NCI-H2227 (cell line): ENCODE measurements around the gene OGDH.
"Not testable (repeated sequence)": the region's sequence is repeated elsewhere in the genome, so short reads cannot be mapped to it uniquely, and the experiment has no call there.

Experiments
- DNase-seq: peaks from one replicate; lab custom pipeline; 2025; ENCODE audit not compliant: unreplicated experiment; lab: John Stamatoyannopoulos, UW

OGDH gene

GRCh38 chr7:44666566-44666965 lies 60.1 kb downstream of the OGDH start:
- no peak for DNase-seq

- DNase-seq: no peak
Observed at GRCh38 chr7:44667190-44667589, 60.8 kb downstream of the OGDH start.

GRCh38 chr7:44671069-44671468 lies 64.6 kb downstream of the OGDH start:
- no peak for DNase-seq

DNA sequence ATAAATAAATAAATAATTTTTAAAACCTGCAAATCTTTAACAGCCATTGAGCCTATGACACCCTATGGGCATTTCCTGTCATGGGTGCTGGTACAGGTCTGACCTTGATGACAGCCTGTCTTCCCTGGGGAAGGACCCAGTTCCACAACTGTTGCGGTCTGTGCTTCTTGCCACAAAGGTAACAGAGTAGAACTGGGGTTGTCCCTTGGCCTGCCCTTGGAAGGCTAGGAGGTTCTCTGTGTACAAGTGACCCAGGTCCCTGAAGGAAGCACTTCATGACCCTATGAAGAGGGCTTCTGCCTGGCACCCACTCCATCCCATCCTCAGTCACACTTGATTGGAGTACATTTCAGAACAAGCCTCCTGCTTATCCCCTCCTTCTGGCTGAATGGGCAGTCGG lies 66.9 kb downstream of the OGDH start:
- no peak for DNase-seq

DNA sequence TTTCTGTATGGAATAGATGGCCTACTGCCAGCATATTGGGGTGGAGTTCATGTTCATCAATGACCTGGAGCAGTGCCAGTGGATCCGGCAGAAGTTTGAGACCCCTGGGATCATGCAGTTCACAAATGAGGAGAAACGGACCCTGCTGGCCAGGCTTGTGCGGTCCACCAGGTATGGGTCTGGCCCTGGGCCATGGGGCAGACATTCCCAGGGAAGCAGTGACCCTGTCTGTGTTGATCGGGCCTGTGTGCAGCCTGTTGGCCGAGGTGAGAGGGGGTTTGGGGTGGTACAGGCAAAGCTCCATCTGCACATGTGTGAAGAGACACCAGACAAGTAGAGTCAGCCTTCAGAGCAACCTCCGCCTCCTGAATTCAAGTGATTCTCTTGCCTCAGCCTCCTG lies 67.3 kb downstream of the OGDH start:
- DNase-seq: no peak

- no peak for DNase-seq
Observed at GRCh38 chr7:44674381-44674780, 68.0 kb downstream of the OGDH start.

DNA sequence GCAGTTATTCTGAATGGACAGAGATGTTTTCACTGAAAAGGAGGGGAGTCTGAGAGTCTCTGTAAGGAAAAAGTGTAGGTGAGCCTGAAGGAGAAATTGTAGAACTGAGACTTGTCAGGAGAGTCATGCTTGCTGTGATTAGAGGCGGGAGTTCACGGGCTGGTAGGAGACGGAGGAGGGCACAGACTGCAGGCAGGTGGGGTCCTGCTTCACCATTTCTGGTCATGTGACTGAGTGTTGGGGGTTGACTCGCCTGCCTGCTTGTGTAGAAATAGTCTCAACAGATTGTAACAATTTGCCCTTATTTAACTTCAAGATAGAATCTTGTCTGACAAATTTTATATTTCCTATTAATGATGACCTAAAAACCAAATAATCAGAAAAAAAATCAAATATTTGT lies 70.3 kb downstream of the OGDH start:
- no peak for DNase-seq

DNA sequence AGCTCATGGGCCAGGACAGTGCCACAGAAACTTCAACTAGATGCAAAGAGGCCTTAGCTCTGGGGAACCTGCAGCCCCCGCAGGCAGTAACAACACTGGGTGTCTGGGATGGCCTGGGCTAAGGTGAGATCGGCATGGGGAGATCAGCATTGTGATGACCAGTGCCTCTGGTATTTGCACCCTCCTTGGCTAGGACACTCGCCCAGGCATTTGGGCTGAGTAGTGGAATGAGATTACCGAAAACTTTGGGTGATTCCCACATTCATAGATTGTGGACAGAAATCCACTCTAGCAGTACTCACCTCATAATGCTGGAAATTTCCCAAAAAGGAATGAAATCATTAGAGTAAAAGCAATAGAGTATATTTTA lies 71.7 kb downstream of the OGDH start:
- no peak for DNase-seq

DNA sequence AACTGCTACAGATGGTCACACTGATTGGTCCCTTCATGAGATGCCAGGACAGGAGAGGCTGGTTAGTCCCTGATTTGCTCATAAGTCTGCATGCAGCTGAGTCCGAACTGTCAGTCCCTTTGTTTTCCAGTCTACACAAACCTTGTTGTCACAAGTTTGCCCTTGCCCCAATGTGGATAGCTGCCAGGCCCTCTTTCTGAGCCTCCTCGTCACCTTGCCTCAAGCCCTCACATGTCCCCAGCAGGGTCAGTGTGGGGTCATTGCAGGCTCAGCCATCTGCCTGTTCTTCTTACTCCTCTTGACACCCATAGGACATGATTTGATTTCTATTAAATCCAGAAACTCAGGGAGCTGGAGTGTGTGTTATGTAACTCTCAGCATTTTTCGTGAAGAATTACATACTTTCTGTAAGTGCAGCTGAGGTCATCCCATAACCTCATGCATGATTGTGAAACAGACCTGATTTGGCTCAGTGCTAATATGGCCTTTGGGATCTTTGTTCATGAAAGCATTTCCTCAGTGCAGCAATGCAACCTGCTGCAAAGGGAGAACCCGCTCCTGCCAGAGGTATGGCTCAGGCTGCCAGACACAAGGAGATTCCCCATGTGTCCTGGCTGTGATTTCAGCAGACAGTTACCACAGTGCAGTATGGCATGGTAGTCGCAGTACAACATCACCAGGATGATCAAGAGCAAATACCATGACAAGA lies 72.2 kb downstream of the OGDH start:
- no peak for DNase-seq

DNA sequence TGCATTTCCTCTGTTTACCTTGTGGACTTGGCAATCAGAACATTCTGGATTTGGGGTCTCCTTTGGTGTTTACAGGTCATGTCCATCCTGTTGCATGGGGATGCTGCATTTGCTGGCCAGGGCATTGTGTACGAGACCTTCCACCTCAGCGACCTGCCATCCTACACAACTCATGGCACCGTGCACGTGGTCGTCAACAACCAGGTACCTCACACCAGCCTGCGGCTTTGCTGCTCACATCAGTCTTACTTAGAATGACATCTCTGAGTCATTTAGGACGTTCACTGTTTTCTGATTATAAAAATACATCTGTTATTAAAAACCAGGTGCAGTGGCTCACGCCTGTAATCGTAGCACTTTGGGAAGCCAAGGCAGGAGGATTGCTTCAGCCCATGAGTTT lies 75.2 kb downstream of the OGDH start:
- no peak for DNase-seq

GRCh38 chr7:44685723-44686122 lies 79.3 kb downstream of the OGDH start:
- no peak for DNase-seq

DNA sequence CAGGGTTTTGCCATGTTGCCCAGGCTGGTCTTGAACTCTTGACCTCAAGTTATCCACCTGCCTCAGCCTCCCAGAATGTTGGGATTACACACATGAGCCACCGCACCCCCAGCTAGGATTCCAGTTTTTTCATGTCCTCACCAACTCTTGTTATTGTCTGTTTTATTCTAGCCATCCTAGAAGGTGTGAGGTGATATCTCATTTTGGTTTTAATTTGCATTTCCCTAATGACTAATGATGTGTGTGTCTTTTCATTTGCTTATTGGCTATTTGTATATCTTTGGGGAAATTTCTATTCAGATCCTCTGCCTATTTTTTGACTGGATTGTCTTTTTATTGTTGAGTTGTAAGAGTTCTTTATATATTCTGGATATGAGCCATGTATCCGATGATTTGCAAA lies 83.0 kb downstream of the OGDH start:
- DNase-seq: no peak

GRCh38 chr7:44693641-44694313 lies 87.3 kb downstream of the OGDH start:
- DNase-seq: no peak

GRCh38 chr7:44694326-44694725 lies 87.9 kb downstream of the OGDH start:
- DNase-seq: no peak

GRCh38 chr7:44694766-44695165 lies 88.3 kb downstream of the OGDH start:
- DNase-seq: no peak

DNA sequence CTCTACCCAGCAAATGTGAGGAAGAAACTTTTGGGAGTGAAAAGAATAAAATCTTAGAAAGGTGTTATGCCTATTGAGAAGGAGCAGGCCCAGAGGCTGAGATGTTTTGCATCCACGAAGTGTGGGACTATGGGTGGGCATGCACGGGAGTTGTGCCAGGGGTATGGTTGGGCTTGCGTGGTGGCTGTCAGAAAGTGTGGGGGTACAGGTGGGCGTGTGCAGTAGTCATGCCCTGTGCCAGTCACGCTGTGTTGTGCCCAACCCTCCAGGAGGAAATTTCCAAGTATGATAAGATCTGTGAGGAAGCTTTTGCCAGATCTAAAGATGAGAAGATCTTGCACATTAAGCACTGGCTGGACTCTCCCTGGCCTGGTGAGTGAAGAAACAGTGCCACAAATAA lies 89.3 kb downstream of the OGDH start:
- DNase-seq: no peak

GRCh38 chr7:44696728-44697127 lies 90.3 kb downstream of the OGDH start:
- no peak for DNase-seq

DNA sequence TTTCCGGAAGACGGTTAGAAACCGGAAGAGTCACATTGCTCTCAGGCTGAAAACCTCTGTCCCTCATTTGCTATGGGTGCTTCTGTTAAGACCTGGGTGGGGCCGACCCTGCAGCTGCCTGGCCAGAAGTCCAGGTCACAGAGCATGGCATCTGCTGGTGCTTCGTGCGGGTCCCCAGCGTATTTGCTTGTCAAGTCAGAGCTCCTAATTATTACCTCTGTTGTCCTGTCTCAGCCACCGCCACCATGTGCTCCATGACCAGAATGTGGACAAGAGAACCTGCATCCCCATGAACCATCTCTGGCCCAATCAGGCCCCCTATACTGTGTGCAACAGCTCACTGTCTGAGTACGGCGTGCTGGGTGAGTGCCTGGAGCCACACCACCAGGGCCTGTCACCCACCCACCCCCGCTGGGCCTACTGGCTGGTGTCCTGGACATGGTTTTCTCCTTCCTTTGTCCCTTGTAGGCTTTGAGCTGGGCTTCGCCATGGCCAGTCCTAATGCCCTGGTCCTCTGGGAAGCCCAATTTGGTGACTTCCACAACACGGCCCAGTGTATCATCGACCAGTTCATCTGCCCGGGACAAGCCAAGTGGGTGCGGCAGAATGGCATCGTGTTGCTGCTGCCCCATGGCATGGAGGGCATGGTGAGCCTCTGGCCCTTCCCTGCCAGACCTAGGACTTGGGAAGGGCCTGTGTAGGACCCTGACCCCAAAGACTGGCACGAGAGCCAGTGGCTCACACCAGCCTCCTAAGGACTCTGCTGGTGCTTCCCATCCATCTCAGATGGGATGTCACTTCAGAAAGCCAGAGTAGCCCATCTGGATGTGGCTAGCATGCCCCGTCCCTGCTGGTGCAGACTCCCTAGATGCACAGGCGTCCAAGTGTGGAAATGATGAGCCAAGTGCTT lies 91.0 kb downstream of the OGDH start:
- DNase-seq: no peak

DNA sequence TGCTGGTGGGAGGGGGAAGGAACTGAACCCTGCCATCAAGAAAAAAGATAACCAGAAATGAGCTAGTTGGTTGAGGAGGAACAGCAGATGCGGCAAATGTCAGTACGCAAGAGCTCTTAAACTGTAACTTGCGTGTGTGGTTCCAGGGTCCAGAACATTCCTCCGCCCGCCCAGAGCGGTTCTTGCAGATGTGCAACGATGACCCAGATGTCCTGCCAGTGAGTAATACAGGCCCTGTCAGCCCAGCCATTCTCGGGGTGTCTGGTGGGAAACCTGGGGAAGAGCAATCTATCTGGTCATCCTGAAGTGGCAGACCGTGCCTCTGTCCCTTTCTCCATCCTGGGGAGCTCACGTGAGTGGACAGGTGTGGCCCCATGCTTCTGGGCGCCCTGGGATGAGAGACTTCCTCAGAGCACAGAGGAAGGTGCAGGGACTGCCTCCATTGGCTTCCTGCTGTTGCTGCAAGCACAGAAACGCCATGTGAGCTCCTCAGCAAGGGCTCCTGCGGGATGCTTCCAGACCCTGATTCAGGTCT lies 91.7 kb downstream of the OGDH start:
- no peak for DNase-seq

DNA sequence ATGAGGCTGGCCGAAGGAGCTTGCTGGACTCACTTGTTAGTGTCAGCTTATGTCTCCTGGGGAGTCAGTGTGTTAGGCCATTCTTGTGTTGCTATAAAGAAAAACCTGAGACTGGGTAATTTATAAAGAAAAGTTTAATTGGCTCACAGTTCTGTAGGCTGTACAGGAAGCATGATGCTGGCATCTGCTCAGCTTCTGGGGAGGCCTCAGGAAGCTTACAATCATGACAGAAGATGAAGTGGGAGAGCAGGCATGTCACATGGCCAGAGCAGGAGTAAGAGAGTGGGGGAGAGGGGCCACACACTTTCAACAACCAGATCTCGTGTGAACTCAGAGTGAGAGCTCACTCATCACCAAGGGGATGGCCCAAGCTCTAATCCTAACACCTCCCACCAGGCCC lies 93.2 kb downstream of the OGDH start:
- not testable (repeated sequence) for DNase-seq

- DNase-seq: no peak
Observed at GRCh38 chr7:44700322-44700721, 93.9 kb downstream of the OGDH start.

GRCh38 chr7:44703391-44703790 lies 97.0 kb downstream of the OGDH start:
- not testable (repeated sequence) for DNase-seq
